NCI-H2227 (cell line): ENCODE measurements around the gene MSI2.

Experiments used
- DNase-seq: peaks from one replicate; lab custom pipeline; 2025; ENCODE audit not compliant: unreplicated experiment; lab: John Stamatoyannopoulos, UW

MSI2 gene

DNA sequence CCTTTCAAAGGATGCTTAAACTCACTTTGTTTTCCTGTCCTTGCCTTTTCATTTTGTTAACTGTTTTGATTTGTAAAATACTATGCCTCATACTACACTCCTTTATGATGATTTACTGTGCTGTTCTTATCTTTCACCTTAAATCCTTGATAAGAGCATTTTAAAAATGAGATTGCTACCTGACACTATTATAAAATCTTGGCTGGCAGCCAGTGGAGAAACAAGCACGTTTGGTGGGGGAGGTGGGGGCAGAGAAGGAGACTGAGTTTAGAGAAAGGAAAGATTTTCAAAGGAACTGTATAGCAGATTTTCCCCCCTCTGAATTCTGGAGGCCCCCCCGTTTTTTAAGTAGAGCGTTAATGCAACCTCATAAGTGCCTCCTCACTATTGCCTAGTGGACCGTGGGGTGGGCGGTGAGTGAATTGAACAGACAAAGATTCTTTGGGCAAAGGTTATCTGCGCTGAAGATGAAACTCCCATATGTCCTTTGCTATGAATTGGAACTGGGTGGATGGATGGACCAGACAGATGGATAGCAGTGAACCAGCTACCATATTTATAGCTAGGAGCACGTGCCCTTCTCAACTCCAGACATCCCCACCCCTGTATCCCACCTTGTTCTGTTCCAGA, 288.6 kb downstream of the MSI2 start:
- DNase-seq: peak; percentile 87

DNA sequence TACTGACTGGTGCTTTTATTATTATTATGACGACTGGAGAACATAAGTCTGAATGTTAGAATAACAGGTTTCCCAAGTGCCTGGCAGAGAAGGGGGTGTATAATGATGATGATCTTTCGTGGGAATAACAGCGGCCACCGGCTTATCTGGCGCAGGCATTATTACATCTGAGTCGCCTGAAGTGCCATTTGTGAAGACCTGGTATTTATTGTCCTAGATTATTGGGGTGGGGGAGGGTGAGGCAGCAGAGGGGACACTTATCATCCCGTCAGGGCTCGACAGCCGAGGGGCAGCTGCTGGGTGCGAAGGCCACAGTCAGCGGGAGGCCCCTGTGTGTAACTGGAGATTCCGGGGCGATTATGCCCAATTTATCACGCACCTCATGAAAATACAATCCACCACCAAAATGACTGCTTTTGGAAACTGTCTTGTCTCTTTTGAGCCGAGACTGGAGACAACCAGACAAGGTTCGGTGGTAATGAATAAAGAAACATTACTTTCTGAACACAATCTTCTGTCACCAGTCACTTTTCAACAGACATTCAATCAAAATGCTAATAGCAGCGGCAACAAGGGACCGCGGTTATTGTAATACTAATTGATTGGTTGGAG, 289.5 kb downstream of the MSI2 start:
- peak; percentile 90 for DNase-seq

DNA sequence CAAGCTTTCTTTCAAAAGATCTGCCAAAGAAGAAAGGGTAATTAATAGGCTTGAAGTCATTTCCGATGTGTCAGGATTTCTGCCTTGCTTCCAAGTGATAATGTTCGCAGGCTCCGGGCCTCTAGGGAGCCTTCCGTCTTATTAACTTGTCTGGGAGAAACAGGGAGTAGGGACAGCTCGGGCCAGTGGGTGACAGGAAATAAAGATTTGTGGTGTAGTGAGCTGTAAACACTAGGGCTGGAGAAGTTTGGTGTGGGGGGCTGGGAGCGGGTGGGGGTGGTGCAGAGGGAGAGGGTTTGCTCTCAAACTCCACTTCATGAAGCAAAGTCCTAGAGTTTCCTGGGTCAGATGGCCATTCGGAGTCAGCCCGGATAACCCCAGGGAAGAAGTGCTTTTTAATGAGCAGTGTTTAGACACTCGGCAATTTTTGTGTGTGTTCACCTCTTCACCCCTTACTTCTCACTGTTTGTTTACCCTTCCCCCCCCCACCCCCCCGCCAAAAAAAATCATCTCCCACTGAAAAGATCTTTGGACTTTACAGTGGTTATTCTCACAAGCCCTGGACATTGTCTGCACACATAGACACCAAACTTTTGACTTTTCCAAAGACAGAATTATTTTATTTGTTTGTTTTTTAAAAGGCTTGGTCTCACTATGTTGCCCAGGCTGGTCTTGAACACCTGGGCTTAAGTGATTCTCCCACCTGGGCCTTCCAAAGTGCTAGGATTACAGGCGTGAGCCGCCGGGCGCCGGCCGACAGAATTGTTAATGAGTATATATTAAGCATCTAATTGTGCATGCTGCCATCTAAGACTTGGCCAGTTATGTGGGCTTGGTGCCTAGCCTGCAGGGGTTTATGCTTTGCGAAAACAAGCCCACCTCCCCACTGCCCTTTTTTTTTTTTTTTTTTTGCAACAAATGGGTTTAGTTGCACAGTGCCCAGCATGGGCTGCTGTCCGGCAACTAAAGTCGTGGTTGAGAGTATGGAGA, 292.4 kb downstream of the MSI2 start:
- DNase-seq: peak; percentile 38

DNA sequence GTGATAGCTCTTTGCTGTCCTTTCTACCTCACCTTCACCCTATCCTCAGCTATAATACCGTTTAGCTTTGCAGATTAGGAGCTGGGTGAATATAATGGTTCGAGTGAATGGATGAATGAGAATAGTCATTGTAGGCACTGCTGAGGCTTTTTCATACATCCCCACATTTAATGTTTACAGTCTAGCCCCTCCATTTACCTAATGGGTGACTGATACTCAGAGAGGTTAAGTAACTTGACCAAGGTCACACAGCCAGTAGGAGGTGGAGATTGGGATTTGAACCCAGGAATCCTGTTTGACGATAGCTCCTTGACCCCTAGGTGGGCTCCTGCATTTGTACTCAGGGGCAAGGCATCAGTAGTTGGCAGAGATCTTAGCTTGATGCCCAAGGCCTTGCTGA, 293.1 kb downstream of the MSI2 start:
- no peak for DNase-seq

DNA sequence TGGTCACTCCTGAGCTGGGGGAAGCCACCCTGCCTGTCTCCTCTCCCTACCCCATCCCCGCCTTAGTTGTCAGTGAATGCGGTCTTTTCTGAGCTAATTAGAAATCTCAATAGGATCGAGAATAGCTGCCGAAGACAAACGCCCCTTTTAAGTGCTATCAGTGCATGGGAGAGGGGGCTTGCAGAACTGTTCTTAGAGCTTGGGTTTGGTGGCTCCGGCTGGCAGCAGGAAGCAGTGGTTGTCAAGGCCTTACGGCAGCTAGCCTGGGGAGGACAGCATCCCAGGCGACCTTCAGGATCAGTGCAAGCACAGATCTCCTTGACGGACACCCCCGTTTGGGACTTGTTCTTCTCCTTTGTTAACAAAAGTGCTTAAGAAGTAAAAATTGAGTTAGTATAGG, 293.7 kb downstream of the MSI2 start:
- peak; percentile 33 for DNase-seq

DNA sequence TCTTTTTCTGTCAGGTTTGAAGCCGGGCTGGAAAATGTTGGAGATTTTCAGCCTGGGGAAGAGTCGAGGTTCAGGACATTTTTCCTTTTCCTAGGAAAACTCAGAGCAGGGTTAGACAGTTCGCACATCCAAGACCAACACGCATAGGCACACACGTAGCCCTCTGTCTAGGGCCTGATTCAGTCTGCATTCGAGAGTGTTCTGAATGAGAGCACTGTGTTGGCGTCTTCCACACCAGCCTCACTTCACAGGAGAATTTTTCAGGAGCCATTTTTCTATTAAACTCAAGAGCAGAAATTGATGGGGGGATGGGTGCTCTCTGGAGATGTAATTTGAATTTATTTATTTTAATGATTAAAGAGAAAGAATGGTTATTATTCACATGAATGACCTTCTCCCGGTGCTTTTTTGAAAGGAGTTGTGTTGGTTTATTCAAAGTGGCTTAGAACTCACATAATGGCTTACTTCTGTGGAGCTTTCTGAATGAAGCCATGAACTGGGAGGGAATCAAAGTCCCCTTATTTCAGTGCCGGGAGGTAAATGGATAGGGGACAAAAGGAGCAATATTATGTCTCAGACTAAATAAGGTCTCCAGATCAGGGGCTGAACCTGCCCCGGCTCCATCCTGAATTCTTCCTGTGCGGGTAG, 294.5 kb downstream of the MSI2 start:
- no peak for DNase-seq

DNA sequence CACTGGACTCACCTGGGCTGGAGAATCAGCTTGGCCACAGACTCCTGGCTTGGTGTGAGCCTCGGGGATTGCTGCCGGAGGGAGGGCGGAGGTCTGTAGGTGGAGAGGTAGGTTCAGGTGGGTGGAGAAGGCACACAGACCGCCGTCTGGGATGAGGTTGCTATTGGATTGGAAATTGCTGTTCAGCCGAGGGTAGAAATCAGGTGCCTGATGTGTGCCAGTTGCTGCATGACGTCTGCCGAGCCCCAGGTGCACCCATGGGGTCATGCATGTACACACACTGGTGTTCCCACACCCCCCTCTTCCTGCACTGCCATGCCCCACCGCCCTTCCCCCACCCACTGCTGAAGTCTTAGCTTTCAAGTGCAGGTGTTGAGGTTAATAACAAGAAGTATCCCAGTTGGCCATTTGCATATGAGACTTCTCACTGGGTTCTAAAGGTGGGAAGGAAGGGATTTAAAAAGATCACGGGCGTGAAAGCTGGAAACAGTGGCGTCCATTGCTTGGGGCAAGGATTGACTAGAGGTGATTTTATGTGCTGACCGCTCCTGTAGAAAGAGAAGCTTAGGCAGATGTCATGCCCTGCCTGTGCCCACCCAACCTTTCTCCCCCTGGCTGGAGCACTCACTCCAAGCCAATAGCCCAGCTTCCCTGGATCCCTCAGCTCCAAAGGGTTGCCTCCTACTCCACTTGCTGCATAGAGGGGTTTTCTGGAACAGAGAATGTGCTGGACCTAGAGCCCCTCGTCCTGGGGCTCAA, 295.2 kb downstream of the MSI2 start:
- DNase-seq: no peak

DNA sequence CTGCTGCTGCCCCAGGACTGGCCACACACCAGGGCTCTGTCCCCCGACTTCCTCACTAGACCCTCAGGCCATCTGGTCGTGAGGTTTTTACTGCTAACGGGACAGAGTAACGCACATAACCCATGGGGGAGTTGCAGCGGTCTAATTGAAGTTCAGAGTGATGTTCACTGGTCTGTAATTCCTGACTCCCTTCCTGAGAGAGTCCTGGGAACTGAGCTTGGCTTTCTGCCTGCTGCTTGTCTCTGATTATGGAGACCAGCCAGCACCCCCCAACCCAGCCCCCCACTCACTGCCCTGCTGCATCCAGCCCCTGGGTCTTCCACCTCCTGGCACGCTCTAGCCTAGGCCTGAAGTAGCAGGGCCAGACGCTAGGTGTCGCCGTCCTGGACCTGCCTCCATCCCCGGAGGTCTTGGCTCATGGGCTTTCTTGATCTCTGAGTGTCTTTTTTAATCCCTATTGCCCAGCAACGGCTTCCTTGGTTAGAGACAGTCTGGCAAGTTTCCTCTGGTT, 295.8 kb downstream of the MSI2 start:
- DNase-seq: peak; percentile 49

DNA sequence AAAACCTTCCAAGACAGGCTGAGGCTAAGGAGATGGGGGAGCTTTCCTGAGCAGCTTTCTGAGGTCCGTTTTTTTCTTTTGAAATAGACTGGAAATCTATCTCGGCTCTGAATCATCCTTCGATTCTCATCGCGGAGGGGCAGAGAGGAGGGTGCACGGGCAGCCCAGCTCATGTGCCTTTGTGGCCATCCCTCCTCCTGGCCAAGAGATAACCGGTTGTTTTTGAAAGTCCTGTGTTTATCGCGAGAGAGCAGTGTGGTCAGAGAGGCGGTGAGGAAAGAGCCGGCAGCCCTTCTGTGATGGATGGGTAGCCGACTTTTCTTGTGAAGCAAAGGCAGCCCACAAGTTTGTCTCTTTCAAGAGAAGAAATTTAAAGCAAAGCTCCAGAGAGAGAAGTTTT, 297.2 kb downstream of the MSI2 start:
- DNase-seq: no peak

DNA sequence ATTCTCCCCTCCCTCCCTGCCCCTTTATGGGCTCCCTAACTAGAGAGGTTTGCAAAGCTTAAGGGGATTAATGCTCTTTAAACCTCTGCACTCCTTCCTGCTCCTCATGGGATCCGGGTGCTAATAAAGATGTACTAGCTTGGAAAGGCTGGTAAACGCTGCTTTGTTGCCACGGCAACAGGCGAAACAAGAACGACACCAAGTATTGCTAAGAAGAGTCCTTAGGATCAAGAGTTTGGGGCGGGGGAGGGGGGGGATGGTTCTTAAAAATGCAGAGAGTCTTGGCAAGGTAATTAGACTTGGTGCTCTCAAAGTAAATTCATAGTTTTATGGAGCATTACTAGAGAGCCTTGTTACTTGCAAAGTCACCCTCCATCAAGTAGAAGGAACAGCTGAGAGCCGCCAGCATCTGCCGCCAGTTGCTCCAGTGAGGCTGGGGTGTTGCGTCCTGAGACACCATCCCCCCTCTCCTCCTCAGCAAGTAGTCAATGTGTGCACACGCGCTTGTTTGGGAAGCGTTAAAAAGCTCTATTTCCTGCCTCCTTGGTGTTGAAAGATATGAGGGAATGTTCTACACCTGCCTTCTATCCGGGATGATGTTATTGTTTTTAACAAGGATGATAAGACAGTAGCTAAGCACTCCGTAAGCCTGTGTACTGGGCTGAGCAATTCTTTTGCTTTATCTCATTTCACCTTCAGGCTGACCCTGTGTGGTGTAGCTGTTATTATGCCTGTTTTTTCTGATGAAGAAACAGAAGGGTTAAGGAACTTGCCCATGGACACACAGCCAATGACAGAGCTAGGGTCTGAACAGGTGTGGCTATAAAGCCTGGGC, 297.9 kb downstream of the MSI2 start:
- DNase-seq: peak; percentile 83

DNA sequence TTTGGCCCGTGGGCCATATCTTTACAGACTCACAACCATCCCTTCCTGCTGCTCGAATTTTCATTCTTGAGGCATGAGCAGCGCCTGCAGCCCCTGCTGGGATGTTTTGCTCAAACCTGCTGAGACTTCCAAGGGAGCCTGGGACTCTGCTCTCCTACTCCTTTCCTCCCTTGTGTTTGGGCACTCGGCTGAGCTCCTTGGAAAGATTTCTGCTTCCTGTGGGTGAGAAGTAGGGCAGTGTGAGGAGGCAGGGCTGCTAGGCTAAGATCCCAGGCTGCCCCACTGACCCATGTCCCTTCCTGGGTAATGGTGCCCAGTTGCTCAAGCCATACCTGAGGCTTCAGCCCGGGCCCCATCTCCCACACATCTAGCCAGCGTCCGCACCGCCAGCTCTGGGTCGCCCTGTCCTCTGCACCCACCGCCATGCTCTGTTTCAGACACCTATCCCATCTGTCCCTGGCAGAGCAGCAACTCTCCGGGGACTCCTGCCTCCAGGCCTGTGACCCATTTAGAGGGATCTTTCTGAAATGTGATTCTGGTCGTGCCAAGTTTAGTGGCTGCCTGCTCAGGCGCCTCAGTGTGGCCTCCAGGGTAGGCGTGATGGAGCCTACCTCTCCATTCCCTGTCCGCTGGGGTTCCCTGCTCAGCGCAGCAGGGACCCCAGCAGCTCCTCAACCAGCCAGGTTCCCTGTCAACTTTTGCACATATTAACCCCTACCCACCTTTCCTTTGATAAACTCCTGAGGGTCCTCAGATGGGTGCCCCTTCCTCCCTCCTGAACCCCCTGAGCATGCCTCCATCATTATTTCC, 298.7 kb downstream of the MSI2 start:
- no peak for DNase-seq

DNA sequence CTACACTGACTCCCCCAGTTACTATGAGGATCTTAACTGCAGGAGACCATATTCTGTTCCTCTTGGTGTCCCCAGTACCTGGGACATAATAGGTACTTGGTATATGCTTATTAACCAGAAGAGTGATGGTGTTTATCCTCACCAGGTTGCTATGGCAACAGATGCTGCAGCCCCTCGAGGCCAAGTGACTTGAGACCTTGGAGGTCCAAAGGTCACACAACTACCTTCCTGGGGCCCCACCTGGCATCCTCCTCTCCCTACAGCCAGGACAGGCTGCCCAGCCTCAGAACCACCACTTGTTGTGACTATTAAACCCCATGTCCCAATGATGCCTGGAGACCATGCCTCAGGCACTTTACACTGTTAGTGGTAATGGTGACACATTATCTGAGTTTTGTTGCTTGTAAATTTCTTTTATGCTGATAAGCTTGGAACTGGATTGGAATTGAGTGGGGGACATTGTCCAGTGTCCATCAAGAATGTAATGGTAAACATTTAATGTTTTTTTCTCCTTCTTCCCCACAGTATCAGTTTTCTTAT, 299.4 kb downstream of the MSI2 start:
- DNase-seq: peak; percentile 21

DNA sequence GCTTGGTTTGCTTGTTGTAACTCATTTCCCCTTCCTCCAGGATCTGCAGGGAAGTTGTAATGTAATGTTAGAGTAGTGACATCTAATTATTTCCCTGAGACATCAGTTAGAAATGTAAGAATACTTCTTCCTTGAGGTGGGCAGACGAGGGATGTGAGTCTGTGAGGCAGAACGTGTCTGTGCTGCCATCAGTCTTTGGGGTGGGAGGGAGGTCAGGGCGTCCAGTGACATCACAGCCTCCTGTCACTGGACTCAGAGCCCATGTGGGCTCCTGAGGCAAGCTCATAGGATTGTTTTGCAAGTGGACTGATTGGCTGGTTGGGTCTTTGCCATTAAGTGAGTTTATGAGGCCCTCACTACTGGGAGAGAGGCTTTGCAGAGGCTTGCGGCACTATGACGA, 300.0 kb downstream of the MSI2 start:
- no peak for DNase-seq

DNA sequence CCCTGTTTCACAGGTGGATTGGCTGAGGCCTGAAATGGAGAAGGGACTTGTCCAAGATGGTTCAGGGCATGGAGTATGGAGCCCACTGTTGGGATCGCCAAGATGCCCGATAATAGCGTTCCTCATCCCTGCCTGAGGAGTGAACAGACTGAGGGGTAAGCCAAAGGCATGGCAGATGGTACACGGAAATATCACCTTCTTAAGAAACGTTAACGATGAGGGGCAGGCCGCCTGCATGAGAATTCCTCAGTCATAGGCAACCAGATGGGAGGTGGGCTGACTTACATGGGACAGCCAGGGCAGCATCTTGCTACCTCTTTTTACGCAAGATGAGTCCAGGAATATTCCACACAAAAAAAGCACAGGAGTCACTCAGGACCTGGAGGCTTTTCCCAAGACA, 300.7 kb downstream of the MSI2 start:
- DNase-seq: no peak

DNA sequence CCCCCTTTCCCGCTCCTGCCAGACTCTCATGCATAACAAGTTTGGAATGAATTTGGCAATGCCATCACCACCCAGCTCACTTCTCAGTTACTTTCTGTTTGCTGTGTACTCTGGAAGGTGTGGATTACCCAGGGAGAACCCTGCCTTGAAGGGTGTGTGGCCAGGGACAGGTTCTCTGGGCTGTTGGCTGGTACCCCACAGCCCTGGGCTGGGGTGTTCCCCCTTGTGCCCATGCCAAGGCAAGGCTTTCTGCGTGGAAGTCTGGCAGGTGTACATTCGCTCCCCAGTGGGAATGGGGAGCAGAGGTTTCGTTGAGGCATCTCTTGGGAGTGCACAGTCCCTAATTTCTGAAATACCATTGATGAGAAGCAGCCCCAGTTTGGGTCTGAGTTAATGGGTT, 301.1 kb downstream of the MSI2 start:
- DNase-seq: no peak

DNA sequence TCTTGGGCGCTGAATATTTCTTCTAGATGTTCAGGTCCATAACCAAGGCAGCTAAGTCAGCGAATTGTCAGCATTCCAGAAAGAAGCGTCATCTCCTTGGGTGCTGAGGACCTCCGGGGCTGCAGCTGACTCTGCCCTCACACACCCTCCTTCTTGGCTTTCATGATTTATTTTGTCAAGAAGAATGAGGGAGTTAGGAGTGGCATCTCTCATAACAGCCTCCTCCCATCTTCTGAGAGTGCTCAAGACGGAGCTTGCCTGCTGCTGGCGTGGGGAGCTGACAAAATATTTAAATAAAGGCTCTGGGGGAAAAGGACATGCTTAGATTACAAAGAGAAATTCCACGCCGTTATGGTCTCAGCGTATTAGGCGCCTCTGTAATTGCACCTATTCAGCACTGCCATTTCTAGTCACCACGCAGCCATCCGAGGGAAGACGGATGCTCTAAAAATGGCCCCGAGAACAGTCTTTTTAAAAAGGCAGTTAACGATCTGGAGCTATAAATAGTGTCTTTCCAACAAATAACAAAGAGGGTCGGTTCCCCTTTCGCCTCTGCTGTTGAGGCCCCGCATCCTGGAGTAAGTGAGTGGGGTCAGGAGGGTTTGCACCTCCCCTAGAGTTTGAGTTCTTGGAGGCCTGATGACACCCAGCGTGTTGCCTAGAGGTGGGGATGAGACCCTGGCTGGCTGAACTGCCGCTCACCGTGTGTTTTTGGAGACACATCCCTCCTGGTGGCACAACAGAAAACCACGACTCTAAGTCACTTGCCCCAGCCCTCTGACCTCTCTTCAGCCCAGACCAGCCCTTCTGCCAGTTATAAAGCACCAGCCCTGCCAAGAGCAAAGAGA, 301.7 kb downstream of the MSI2 start:
- DNase-seq: peak; percentile 71

DNA sequence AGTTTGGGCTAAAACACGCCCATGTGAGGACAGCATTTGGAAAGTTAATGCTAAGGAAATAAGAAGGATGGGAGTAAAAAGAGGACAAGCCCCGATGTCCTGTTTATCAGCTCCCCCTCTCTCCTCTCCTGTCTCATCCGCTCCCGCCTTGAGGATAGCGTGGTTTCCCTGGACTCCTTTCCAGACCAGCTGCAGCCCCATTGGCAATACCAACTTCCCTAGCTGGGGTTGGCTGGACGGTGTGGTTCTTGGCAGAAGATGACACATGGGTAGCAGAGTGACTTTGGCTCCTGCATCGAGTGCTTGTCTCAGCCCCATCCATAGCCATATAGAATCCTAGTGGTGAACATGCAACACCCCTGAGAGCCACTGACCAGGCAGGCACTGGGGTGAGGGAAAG, 302.9 kb downstream of the MSI2 start:
- DNase-seq: no peak
